ENCODE data around the gene RNF152. TPM values are rescaled to one million over a fixed set of nuclear protein-coding genes. Genes with fewer than 3 reads are reported as not detected.

The RNF152 gene
- total RNA-seq = 10 to 100 TPM; 11.0 to 11.8 TPM
- long read RNA-seq = 0 reads

- peak; percentile 12 to 25 for ATAC-seq
- intact Hi-C loops (cut with DNase I) = loop anchor here (5.0 to 10.0 kb wide), 3 partner anchors 148 to 310 kb away; no protein-coding TSS in a partner anchor
- DNase-seq = no peak
Observed at GRCh38 chr18:61892683-61893308, at the start of gene RNF152. TSS of gene RNF152 (minus strand) at chr18:61893007. CDS start at chr18:61816463, 76,544 bp downstream.

- ATAC-seq (no peak), DNase-seq (no peak)
- intact Hi-C loops (cut with DNase I) = no loop called here
Observed at GRCh38 chr18:61941948-61942471, 49.2 kb upstream of the RNF152 start.

GRCh38 chr18:61939046-61939674 lies 46.4 kb upstream of the RNF152 start:
- intact Hi-C loops (cut with DNase I) = no loop called here
- ATAC-seq = no peak
- no peak for DNase-seq

GRCh38 chr18:61935362-61935761 lies 42.6 kb upstream of the RNF152 start:
- ATAC-seq (no peak), DNase-seq (no peak)
- intact Hi-C loops (cut with DNase I) = no loop called here

GRCh38 chr18:61931654-61932379 lies 39.0 kb upstream of the RNF152 start:
- intact Hi-C loops (cut with DNase I) = no loop called here
- DNase-seq (no peak), ATAC-seq (no peak)

GRCh38 chr18:61929881-61930640 lies 37.3 kb upstream of the RNF152 start:
- intact Hi-C loops (cut with DNase I) = no loop called here
- no peak for DNase-seq
- no peak for ATAC-seq

- no peak for ATAC-seq
- intact Hi-C loops (cut with DNase I) = no loop called here
- no peak for DNase-seq
Observed at GRCh38 chr18:61926532-61926931, 33.7 kb upstream of the RNF152 start.

GRCh38 chr18:61924550-61924949 lies 31.7 kb upstream of the RNF152 start:
- intact Hi-C loops (cut with DNase I) = no loop called here
- ATAC-seq (no peak), DNase-seq (no peak)

- intact Hi-C loops (cut with DNase I) = no loop called here
- DNase-seq (no peak), ATAC-seq (no peak)
Observed at GRCh38 chr18:61922435-61922834, 29.6 kb upstream of the RNF152 start.

- DNase-seq = no peak
- no peak for ATAC-seq
- intact Hi-C loops (cut with DNase I) = no loop called here
Observed at GRCh38 chr18:61921621-61922235, 28.9 kb upstream of the RNF152 start.

- DNase-seq = no peak
- intact Hi-C loops (cut with DNase I) = no loop called here
- ATAC-seq = no peak
Observed at GRCh38 chr18:61917818-61918217, 25.0 kb upstream of the RNF152 start.

- ATAC-seq (no peak), DNase-seq (no peak)
- intact Hi-C loops (cut with DNase I) = no loop called here
Observed at GRCh38 chr18:61912476-61912875, 19.7 kb upstream of the RNF152 start.

- ATAC-seq = no peak
- intact Hi-C loops (cut with DNase I) = no loop called here
- DNase-seq = no peak
Observed at GRCh38 chr18:61910101-61910500, 17.3 kb upstream of the RNF152 start.

- ATAC-seq = no peak
- DNase-seq = no peak
- intact Hi-C loops (cut with DNase I) = loop anchor here in 1 of 2 donors (10.0 kb wide), 2 partner anchors 226 to 364 kb away; no protein-coding TSS in a partner anchor
Observed at GRCh38 chr18:61908661-61909060, 15.9 kb upstream of the RNF152 start.

GRCh38 chr18:61901323-61901986 lies 8.6 kb upstream of the RNF152 start:
- intact Hi-C loops (cut with DNase I) = loop anchor here (2.0 to 10.0 kb wide), 5 partner anchors 231 to 357 kb away; no protein-coding TSS in a partner anchor
- DNase-seq (no peak), ATAC-seq (peak; percentile 62 to 90)

- no peak for ATAC-seq
- no peak for DNase-seq
- intact Hi-C loops (cut with DNase I) = loop anchor here (2.0 to 10.0 kb wide), 5 partner anchors 232 to 356 kb away; no protein-coding TSS in a partner anchor
Observed at GRCh38 chr18:61900504-61901281, 7.9 kb upstream of the RNF152 start.

GRCh38 chr18:61898640-61899101 lies 5.9 kb upstream of the RNF152 start:
- ATAC-seq (no peak), DNase-seq (no peak)
- intact Hi-C loops (cut with DNase I) = loop anchor here (10.0 kb wide), 1 partner anchor 154 kb away; no protein-coding TSS in a partner anchor

Data from left cardiac atrium (tissue), 4 donors.